NCI-H1048 (cell line): Measurements from ENCODE around the gene PKDCC.

Experiments used
- DNase-seq: peaks from one replicate; lab custom pipeline; 2025; lab: John Stamatoyannopoulos, UW

PKDCC gene

GRCh38 chr2:42047488-42048298 is at the start of gene PKDCC:
Gene PKDCC (plus strand): TSS chr2:42048021. CDS start chr2:42048200, 179 bp downstream.
- DNase-seq = peak; percentile 15

DNA sequence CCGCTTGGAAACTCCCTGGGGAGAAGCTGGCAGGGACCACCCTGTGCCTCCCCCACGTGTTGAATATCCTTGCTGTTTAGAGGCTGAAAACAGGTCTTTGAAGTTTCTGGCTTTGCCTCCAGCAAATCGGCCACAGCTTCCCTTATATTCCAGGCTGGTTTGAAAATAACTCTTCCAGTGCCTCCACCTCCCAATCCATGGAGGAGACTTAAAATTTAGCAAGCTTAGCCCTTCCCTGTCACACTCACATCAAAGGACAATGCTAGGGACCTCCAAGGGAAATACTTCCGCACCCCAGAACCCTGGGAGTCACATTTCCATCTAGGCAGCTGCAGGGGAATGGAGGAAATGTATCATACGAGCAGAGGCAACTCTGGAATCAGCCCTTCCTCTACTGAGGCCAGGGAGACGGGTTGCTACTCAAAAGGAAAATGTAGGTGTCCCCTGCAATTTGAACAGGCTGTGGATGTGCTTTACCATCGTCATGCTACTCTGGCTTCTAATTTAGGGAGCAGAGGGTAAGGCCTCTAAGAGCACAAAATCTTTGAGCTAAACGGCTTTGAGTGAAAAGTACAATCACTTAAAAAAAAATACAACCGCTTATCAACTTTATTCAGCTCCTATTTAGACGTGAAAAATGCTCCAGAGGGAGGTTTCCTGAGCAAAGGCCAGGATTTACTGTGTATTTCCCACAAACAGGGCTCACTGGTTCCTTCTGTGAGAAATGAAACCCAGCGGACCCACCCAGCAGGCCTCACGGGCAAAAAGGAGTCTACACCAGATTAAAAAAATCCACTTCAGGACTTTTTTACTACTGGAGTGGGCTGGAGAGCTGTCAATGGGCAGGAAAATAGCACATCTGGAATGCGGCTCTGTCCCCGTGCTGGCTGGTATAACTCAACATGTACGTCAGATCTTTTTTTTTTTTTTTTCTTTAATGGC is 49.4 kb upstream of the PKDCC start:
- no peak for DNase-seq

GRCh38 chr2:41999128-41999480 is 48.7 kb upstream of the PKDCC start:
- DNase-seq = no peak

GRCh38 chr2:41999592-42000281 is 48.1 kb upstream of the PKDCC start:
- DNase-seq = no peak

DNA sequence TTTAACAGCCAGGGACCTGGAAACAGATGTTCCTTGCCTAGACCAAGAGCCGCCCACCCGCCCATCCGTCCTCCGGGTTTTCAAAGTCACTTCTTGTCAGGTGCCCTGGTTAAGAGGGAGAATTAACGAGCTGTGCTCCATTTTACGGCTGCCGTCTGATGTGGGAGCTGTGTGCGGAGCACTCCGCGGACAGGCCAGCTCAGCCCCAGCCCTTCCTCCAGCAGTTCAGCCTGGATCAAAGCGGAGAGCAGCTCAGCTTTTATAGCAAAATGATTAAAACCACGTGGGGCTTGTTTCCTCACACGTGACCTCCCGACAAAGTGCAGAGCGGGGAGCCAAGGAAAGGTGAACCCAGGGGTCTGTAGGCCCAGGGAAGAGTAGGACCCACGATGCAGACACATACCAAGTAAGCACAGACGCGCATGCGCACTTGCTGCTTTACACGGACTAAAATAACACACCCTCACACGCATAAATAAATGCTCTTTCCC is 46.1 kb upstream of the PKDCC start:
- DNase-seq = no peak

GRCh38 chr2:42007551-42007950 is 40.3 kb upstream of the PKDCC start:
- DNase-seq = no peak

DNA sequence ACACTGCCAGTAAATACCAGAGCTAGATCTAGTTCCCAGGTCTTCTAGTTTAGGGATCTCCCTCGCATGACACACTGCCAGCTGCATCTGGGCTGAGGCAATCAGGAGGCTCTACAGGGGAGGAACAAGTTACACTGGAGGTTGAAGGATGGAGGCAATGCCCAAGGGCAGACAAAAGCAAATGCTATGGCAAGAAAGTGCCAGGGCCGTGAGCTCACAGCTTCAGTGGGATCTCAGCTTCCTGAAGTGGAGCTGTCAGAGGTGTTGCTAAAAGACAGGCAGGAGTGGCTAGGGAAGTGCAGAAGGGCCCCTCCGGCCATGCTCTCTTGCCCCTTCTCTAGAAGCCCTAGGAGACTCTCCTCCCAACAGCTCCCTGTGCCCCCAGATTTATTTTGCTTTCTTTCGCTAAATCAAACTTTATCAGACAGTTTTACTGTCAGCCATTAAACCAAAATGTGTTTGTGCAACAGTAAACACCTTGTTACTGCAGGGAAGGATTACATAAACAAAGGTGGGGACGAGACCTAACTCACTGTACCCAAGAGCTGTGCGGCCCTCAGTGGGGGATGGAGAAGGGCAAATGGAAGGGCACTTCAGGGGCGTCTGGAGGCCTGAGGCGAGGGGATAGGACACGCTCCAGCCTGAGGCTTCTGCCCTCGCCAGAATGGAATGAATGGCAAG is 39.4 kb upstream of the PKDCC start:
- DNase-seq = no peak

DNA sequence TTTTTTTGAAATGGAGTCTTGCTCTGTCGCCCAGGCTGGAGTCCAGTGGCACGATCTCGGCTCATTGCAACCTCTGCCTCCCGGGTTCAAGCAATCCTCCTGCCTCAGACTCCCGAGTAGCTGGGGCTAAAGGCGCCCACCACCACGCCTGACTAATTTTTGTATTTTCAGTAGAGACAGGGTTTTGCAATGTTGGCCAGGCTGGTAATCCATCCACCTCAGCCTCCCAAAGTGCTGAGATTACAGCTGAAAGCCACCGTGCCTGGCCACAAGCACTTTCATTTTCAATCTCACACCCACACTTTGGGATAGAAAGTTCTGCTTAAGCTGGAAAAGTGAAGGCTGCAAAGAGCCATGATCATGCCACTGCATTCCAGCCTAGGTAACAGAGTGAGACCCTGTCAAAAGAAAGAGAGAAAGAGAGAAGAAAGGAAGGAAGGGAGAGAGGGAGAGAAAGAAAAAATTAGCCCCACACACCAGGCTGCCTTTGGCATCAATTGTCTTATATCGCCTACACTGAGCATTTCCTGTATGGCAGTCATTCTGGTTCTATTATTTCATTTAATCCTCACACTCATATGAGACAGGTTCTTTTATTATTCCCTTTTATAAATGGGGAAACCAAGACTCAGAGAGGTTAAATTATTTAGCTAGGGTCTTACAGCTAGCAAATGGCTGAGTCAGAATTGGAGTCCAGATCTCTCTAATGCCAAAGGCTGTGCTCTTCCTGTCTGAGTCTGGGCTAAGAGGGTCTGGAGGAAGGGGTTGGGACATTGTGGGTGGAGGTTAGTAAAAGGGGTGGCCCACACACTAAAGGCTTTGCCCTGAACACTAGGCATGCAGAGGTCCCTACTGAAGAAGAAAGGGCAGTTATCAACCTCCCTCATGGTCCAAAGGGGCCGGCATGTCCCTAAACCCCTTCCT is 37.9 kb upstream of the PKDCC start:
- DNase-seq = no peak

GRCh38 chr2:42010743-42011298 is 37.0 kb upstream of the PKDCC start:
- DNase-seq = no peak

DNA sequence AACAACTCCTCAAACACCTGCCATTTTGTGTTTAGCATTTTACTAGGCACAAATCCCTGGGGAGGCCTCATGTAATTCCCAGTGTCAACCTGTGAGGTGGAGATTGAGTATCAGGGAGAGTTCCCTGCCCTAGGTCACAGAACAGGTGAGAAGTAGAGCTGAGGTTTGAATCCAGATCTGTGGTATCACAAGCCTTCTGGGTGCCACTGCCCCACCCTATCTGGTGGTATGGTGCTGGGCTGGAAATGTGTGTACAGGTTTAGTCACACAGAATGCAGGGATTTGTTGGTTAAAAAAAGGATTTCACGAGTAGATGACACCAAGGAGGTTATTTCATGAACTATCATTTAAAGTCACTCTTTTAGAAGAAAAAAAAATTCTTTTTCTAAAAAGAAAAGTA is 35.7 kb upstream of the PKDCC start:
- DNase-seq = no peak

DNA sequence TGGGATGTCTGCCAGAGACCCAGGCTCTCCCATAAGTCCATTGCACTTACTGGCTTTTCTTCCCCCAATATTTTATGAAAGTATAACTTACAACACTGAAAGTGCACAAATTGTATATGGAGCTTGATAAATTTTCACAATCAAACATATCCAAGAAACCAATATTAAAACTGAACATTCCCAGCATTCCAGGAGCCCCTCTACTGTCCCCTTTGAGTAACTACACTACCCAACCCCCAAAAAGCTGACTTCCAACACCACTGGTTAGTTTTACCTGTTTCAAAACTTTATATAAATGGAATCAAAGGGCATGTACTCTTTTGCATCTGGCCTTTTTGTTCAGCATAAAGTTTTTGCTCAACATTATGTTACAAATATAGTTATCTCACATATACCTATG is 35.2 kb upstream of the PKDCC start:
- no peak for DNase-seq

GRCh38 chr2:42013409-42013808 is 34.4 kb upstream of the PKDCC start:
- no peak for DNase-seq

- DNase-seq = no peak
Observed at GRCh38 chr2:42021464-42021863, 26.4 kb upstream of the PKDCC start.

GRCh38 chr2:42025151-42025582 is 22.7 kb upstream of the PKDCC start:
- DNase-seq = no peak

- DNase-seq = no peak
Observed at GRCh38 chr2:42026272-42026671, 21.5 kb upstream of the PKDCC start.

GRCh38 chr2:42028571-42029148 is 19.2 kb upstream of the PKDCC start:
- DNase-seq = no peak

GRCh38 chr2:42029171-42029570 is 18.6 kb upstream of the PKDCC start:
- no peak for DNase-seq

DNA sequence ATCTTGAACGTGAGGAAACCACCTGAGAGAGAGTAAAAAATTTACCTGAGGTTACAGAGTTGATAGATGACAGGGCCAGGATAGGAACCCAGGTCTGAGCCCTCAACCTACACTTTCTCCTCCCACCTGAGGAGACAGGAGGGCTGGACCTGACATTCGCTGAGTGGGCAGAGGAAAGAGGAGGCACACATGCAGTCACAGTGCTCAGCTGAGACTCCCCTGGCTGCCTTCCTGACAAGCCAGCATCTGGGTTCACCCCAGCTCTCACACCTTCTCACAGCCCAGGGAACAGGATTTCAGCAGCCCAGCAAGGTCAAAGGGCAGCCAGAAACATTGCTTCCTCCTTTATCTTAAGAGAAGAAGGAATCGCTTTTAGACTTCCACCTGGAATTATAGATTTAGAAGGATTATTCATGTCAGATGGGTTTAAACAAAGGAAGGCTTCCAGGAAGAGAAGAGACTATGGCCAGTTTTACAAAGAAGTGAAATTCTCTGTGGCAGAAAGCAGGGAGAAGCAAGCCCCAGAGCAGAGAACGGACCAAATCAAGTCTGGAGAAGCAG is 18.1 kb upstream of the PKDCC start:
- no peak for DNase-seq

GRCh38 chr2:42030200-42030759 is 17.5 kb upstream of the PKDCC start:
- DNase-seq = no peak
